Large intestine (tissue), 3 donors: ENCODE data around the gene LRMDA. TPM values are rescaled to one million over a fixed set of nuclear protein-coding genes. Genes with fewer than 3 reads are reported as not detected.

ENCODE experiments used
- DNase-seq, 2 donors: peaks; one replicate each; pipeline versions ENCODE4 v3.0.0 to v3.0.0-alpha.2; 2013
- H3K27ac ChIP-seq: one replicate; pipeline ENCODE4 v1.5.1; 2013; ENCODE audit warnings: low read length
- H3K27me3 ChIP-seq: 2 replicates; pipeline ENCODE4 v1.6.1; 2013; ENCODE audit warnings: low read length; ENCODE audit not compliant: control insufficient read depth, insufficient read depth
- H3K36me3 ChIP-seq: 2 replicates; pipeline ENCODE4 v1.6.1; 2013; ENCODE audit warnings: low read length; ENCODE audit not compliant: control insufficient read depth, insufficient read depth
- H3K4me1 ChIP-seq: one replicate; pipeline ENCODE4 v1.6.1; 2013; ENCODE audit warnings: low read length; ENCODE audit not compliant: control insufficient read depth, insufficient read depth
- H3K4me3 ChIP-seq: one replicate; pipeline ENCODE4 v1.5.1; 2013; ENCODE audit warnings: low read length
- H3K9me3 ChIP-seq: one replicate; pipeline ENCODE4 v1.6.1; 2013; ENCODE audit warnings: mild to moderate bottlenecking, low read depth, low read length, moderate library complexity; ENCODE audit not compliant: control insufficient read depth
- WGBS: methylation state at CpG from one replicate; pipeline ENCODE4 v1.1.5; 2013; ENCODE audit warnings: low lambda C conversion rate; ENCODE audit not compliant: insufficient coverage; 5-methylcytosine and 5-hydroxymethylcytosine counted together
- polyA plus RNA-seq: library from polyadenylated mRNA; unstranded; fragments of 120-200 nt; gene quantifications from one replicate; pipeline ENCODE4 v1.2.1, GENCODE V29; 2013

The LRMDA gene
- polyA plus RNA-seq, 1 donor = 5.3 TPM

DNA sequence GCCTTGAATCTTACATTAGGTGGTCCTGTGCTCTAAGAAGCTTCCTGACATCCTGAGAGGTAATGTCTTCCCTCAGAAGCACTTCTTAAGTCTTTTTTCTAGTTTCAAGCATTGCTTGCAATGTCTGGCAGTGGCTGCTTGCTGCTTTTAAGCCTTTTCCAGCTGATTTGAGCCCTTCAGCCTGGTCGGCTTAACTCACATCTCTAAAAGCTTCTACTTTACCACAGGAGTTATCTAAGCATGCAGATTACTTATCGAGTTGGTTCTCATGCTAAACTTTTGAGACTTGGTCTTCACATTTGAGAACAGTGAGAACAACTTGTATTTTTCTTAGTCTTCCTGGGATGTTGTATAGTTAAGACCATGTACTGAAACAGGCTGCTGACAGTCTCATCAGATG is 3.9 kb downstream of the LRMDA start:
- Histone ChIP-seq H3K27ac (no peak overlapping the region), H3K36me3 (no peaks in the 10 kb centered on the region), H3K4me3 (no peak overlapping the region), H3K9me3 (no peaks in the 10 kb centered on the region), H3K27me3 (no peaks in the 10 kb centered on the region), H3K4me1 (peaks cover 24% of the 10 kb centered on the region)
- DNase-seq = no peak
- WGBS = no CpG with 5 or more reads among the region's 2 CpGs

DNA sequence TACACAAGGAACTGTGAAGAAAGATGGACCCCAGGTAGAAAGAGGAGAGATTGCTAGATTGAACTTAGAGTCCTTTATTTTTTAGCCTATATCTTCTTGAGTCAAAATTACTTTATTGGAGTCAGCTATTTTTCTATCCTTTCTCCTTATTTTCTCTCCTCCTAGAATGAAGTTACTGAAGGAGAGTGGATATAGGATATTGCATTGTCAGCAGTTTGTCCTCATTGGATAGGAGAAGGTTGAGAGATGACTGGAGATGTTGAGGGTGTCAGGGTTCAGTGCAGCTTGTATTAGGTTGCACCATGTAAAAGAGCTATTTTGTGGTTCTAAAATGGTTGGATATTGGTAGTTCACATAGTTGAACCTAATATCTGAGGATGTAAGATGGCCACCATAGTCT is 5.5 kb downstream of the LRMDA start:
- no peak for DNase-seq
- Histone ChIP-seq H3K9me3 (no peaks in the 10 kb centered on the region), H3K4me1 (peaks cover 20% of the 10 kb centered on the region), H3K27me3 (no peaks in the 10 kb centered on the region), H3K4me3 (no peak overlapping the region), H3K27ac (no peak overlapping the region), H3K36me3 (no peaks in the 10 kb centered on the region)

DNA sequence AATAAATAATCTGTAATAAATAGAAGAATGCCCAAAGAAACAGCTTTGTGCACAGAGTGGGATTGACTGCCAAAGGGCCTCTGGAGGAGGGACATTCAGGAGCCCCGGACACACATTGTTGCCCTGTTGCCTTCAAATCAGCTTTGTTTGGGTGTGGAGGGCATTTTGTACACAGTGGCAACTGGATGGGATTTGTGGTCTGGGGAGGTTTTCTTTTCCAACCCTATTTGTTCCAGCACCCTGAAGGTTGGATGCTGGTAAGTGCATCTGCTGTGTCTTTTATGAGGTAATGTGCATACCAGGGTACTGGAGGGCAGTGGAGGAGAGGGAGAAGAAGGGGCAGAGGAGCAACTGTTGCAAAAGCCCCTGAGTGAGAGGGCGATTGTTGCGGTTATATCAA is 6.3 kb downstream of the LRMDA start:
- Histone ChIP-seq H3K27me3 (no peaks in the 10 kb centered on the region), H3K36me3 (no peaks in the 10 kb centered on the region), H3K4me3 (no peak overlapping the region), H3K4me1 (peaks cover 13% of the 10 kb centered on the region), H3K9me3 (no peaks in the 10 kb centered on the region), H3K27ac (no peak overlapping the region)
- no peak for DNase-seq
- WGBS = no CpG with 5 or more reads among the region's 3 CpGs

DNA sequence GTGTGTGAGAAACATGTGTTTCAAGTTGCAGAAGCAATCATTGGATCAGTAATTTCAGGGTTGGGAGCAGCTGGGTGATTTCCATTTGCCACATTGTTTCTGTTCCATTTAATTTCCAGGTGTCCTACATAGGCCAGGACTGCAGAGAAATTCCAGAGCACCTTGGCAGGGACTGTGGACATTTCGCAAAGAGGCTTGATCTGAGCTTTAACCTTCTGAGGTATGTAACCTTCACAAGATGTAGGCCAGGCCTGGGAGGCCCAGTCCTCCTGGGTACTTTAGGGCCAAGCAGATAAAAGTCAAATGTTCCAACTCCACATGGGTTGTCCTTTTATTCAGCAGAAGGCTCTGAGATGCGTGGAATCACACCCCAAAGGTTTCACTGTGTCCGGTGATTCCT is 6.9 kb downstream of the LRMDA start:
- H3K27ac ChIP-seq = no peak overlapping the region
- H3K9me3 ChIP-seq = peaks cover 3% of the 10 kb centered on the region
- WGBS = no CpG with 5 or more reads among the region's 3 CpGs
- no peaks in the 10 kb centered on the region for H3K36me3 ChIP-seq
- H3K27me3 ChIP-seq = no peaks in the 10 kb centered on the region
- H3K4me1 ChIP-seq = peaks cover 7% of the 10 kb centered on the region
- peak in 1 of 2 donors; percentile 19 for DNase-seq
- no peak overlapping the region for H3K4me3 ChIP-seq

DNA sequence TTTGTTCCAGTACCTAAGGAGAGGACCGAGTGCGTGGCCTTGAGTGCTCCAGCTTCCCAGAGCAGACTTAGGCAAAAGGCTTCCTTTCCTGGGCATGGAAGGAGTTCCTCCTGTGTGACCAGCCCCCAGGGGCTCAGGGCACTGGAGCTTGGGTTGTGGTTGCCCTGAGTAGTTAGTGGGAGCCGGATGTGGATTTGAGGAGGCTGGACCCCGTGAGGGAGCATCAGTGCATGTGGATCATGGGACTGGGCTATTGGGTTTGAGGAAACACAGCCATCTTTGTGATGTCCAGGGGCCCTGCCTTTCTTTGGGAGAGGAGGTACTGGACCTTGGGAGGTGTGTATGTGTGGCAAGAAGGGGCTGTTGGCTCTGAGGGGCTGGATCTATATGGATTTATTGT is 8.4 kb downstream of the LRMDA start:
- Histone ChIP-seq H3K9me3 (peaks cover 5% of the 10 kb centered on the region), H3K27ac (no peak overlapping the region), H3K36me3 (no peaks in the 10 kb centered on the region), H3K4me3 (no peak overlapping the region), H3K27me3 (no peaks in the 10 kb centered on the region), H3K4me1 (peaks cover 7% of the 10 kb centered on the region)
- WGBS = no CpG with 5 or more reads among the region's 4 CpGs
- DNase-seq = no peak

DNA sequence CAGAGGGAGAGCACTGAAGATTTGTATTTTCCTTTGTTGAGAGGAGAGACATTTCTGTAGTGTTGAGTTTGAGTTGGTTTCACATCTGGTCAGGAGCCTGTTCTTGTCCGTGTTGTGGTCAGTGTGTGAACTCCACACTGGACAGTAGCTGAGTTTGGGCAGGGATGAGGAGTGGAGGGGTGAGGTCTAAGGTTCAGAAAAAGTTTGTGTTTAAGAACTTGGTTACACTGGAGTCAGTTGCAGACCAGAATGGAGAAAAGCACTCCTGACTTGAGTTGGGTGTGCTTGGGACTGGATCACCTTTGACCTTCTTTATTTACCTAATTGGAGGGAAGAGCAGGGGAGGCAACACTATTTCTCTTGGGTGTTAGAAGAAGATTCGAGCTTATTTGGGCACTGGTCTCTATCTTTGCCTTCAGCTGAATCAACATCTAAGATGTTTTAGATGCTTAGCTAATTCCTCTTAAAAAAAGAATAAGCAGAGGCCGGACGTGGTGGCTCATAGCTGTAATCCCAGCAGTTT is 8.9 kb downstream of the LRMDA start:
- Histone ChIP-seq H3K9me3 (peaks cover 6% of the 10 kb centered on the region), H3K4me1 (peaks cover 7% of the 10 kb centered on the region), H3K36me3 (no peaks in the 10 kb centered on the region), H3K4me3 (no peak overlapping the region), H3K27ac (no peak overlapping the region), H3K27me3 (no peaks in the 10 kb centered on the region)
- WGBS = 38% methylated on average over 1 of the region's 4 CpGs
- DNase-seq = no peak

DNA sequence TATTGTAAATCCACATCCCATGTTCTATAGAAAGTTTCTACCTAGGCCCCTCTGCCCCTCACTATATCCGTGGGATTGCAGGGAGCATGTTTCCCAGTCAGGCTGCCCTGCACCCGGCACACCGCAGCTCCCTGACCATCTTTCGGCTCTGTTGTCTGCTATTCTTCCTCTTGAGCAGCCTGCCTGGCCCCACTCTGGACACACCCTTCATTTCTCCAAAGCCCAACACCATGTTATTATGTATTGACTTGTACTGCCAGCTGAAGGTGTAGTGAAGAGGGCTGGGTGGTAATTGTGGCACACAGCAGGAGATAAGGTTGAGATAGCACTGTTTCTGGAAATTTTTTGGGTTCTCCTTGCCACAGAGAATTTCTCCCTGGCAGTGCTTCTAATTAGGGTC is 9.8 kb downstream of the LRMDA start:
- no CpG with 5 or more reads among the region's 4 CpGs for whole genome bisulfite sequencing
- peak in 1 of 2 donors; percentile 11 for DNase-seq

DNA sequence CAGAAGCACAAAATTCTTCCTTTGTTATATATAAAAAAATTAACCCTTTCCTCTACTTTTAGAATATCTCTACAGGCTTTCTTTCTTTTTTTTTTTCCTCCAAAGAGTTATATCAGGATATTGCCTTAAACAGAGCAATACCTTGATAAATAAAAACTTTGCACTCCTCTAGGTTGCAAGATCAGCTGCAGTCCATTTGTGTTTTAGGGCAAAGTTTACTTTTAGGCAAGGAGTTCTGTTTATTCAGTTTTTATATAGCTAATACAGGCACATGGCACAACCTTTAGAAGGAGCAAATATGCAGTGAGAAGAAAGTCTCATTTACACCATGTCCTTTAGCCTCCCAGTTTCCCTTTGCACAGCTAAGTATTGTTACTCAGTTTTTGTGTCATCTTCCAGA is 10.3 kb downstream of the LRMDA start:
- Histone ChIP-seq H3K27ac (no peak overlapping the region), H3K27me3 (no peaks in the 10 kb centered on the region), H3K4me3 (no peak overlapping the region), H3K4me1 (peaks cover 7% of the 10 kb centered on the region), H3K36me3 (no peaks in the 10 kb centered on the region), H3K9me3 (peaks cover 6% of the 10 kb centered on the region)
- peak in 1 of 2 donors; percentile 35 for DNase-seq

More for the DNA sequence above, 9.8 kb downstream of the LRMDA start:
- Histone ChIP-seq H3K4me3 (no peak overlapping the region), H3K36me3 (no peaks in the 10 kb centered on the region), H3K9me3 (peaks cover 6% of the 10 kb centered on the region), H3K27ac (no peak overlapping the region), H3K27me3 (no peaks in the 10 kb centered on the region), H3K4me1 (peaks cover 7% of the 10 kb centered on the region)

DNA sequence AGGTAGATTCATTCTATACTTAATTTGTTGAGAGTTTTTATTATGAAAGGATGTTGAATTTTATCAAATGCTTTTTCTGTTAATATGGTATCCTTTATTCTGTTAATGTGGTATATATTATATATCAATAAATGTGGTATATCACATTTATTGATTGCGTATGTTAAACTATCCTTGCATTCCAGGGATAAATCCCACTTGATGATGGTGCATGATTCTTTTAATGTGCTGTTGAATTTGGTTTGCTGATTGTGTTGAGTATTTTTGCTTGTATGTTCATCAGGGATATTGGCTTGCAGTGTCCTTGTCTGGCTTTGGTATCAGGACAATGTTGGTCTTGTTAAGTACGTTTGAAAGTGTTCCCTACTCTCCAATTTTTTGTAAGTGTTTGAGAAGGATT is 11.9 kb downstream of the LRMDA start:
- Histone ChIP-seq H3K36me3 (no peaks in the 10 kb centered on the region), H3K4me1 (peaks cover 7% of the 10 kb centered on the region), H3K27ac (no peak overlapping the region), H3K9me3 (peaks cover 6% of the 10 kb centered on the region), H3K4me3 (no peak overlapping the region), H3K27me3 (no peaks in the 10 kb centered on the region)
- WGBS = no CpG with 5 or more reads among the region's 2 CpGs
- DNase-seq = no peak

DNA sequence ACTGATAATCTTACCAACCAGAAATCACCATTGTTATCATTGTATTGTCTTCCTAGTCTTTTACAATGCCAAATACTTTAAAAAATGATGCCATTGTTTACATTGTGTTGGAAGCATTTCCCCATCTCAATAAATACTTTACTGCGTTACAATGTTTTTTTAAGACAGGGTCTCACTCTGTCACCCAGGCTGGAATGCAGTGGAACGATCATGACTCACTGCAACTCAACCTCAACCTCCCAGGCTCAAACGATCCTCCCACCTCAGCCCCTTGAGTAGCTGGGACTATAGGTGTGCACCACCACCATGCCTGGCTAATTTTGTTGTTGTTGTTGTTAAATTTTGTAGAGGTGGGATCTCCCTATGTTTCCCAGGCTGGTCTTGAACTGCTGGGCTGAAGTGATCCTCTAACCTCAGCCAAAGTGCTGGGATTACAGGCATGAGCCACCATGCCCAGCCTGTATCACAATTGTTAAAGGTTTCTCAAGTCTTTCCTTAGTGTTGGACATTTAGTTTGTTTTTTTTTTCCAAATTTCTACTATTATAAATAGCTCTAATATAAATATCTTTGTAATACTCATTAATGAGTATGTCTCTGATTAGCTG is 13.5 kb downstream of the LRMDA start:
- Histone ChIP-seq H3K27me3 (no peaks in the 10 kb centered on the region), H3K9me3 (peaks cover 6% of the 10 kb centered on the region), H3K36me3 (no peaks in the 10 kb centered on the region), H3K4me3 (no peak overlapping the region), H3K27ac (no peak overlapping the region), H3K4me1 (peaks cover 11% of the 10 kb centered on the region)
- WGBS = no CpG with 5 or more reads among the region's 3 CpGs
- DNase-seq = no peak

DNA sequence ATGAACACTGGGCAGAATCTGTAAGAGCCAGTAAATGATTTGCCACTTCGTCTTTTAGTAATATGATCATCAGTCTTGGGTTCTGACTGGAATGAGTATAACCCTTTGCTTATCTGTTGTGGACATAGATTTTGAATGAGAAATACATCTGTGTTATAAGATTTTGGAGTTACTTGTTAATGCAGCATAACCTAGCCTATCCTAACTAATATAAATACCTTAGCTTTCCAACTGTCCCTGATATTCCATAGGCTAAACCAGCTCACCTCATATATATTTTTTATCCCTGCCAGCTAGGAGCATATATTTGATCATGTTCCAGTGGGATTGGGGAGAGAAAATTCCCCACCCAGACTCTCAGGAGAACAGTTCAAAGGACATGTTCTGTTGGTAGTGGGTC is 15.1 kb downstream of the LRMDA start:
- peaks cover 6% of the 10 kb centered on the region for H3K9me3 ChIP-seq
- 100% methylated on average over 1 of the region's 1 CpG for WGBS
- H3K4me1 ChIP-seq = peaks cover 7% of the 10 kb centered on the region
- no peaks in the 10 kb centered on the region for H3K36me3 ChIP-seq
- no peak overlapping the region for H3K4me3 ChIP-seq
- DNase-seq = no peak
- H3K27me3 ChIP-seq = no peaks in the 10 kb centered on the region
- H3K27ac ChIP-seq = no peak overlapping the region
